M059J (cell line): Measurements from ENCODE around the gene FBXO42. TPM values are rescaled to one million over a fixed set of nuclear protein-coding genes. Genes with fewer than 3 reads are reported as not detected.

Experiments
- DNase-seq: peaks from one replicate; pipeline ENCODE4 v3.0.0-alpha.2; 2012; ENCODE audit warnings: low read depth
- total RNA-seq: library from RNA; depleted of rRNA; stranded (reverse); fragments of >200 nt; shearing (Covaris generic); gene quantifications from 2 replicates; pipeline ENCODE4 v1.2.3, GENCODE V29; 2014

FBXO42 gene
- total RNA-seq, 1 experiment from 2014 or later, result 29.2 TPM

GRCh38 chr1:16244650-16245285 lies 107.5 kb downstream of the FBXO42 start:
- DNase-seq, result no peak

GRCh38 chr1:16243936-16244649 lies 108.2 kb downstream of the FBXO42 start:
- DNase-seq, result peak; percentile 84

- no peak for DNase-seq
Measured at GRCh38 chr1:16243215-16243610, 109.1 kb downstream of the FBXO42 start.

GRCh38 chr1:16242556-16243214 lies 109.6 kb downstream of the FBXO42 start:
- no peak for DNase-seq

GRCh38 chr1:16241221-16241708 lies 111.0 kb downstream of the FBXO42 start:
- DNase-seq, result no peak

- no peak for DNase-seq
Measured at GRCh38 chr1:16239972-16240491, 112.2 kb downstream of the FBXO42 start.

GRCh38 chr1:16237343-16237830 lies 114.9 kb downstream of the FBXO42 start:
- peak; percentile 49 for DNase-seq

- DNase-seq, result peak; percentile 89
Measured at GRCh38 chr1:16236511-16237342, 115.6 kb downstream of the FBXO42 start, which contains the start of gene CPLANE2. Gene CPLANE2, minus strand, starts transcription at chr1:16237183. Its CDS starts 441 bp downstream, at chr1:16236742.

- peak; percentile 75 for DNase-seq
Measured at GRCh38 chr1:16235944-16236510, 116.3 kb downstream of the FBXO42 start.

GRCh38 chr1:16235347-16235746 lies 116.9 kb downstream of the FBXO42 start:
- no peak for DNase-seq

- DNase-seq, result no peak
Measured at GRCh38 chr1:16233431-16233830, 118.8 kb downstream of the FBXO42 start.

GRCh38 chr1:16232316-16232710 lies 120.0 kb downstream of the FBXO42 start:
- no peak for DNase-seq

GRCh38 chr1:16231331-16232315 lies 120.7 kb downstream of the FBXO42 start:
- peak; percentile 42 for DNase-seq

- no peak for DNase-seq
Measured at GRCh38 chr1:16230744-16231143, 121.5 kb downstream of the FBXO42 start.

- DNase-seq, result no peak
Measured at GRCh38 chr1:16229976-16230740, 122.1 kb downstream of the FBXO42 start.

- DNase-seq, result no peak
Measured at GRCh38 chr1:16226490-16227179, 125.6 kb downstream of the FBXO42 start.

- DNase-seq, result no peak
Measured at GRCh38 chr1:16226129-16226489, 126.2 kb downstream of the FBXO42 start.

- DNase-seq, result no peak
Measured at GRCh38 chr1:16224472-16224871, 127.8 kb downstream of the FBXO42 start.
